HCT116 (cell line): ENCODE results near the gene CDH13. TPM values are rescaled to one million over a fixed set of nuclear protein-coding genes. Genes with fewer than 3 reads are reported as not detected.

Experiments used
- ATAC-seq: fragments of 200-7000 bp; cut with Tn5 transposase; 2 replicates; pipeline ENCODE4 v1.9.1; 2020; ENCODE audit warnings: mild to moderate bottlenecking, moderate library complexity
- BruUV-seq: library from RNA; stranded (reverse); fragments of 400-500 nt; replicated peaks from 2 replicates; lab custom pipeline; 2021; lab: Mats Ljungman, UMichigan
- CTCF ChIA-PET: fragments of 300-600 bp; sonication (Branson Sonifier 250); formaldehyde crosslinking; loops from one replicate; lab custom pipeline; 2021; ENCODE audit warnings: antibody characterized with exemption; lab: Charles Lee
- POLR2A ChIA-PET: fragments of 300-600, 350-600 bp; sonication (Branson Sonifier 250); formaldehyde crosslinking; loops from one replicate; lab custom pipeline; 2021; ENCODE audit warnings: antibody characterized with exemption; lab: Charles Lee
- RAD21 ChIA-PET, 2 experiments: fragments of 300-600 bp; sonication (Branson Sonifier 250); formaldehyde crosslinking; loops; one replicate each; lab custom pipeline; 2023; ENCODE audit warnings: low total read pairs in 2 of 2; ENCODE audit not compliant: uncharacterized antibody in 2 of 2, unreplicated experiment in 2 of 2, low non-redundant PET in 1 of 2; lab: Charles Lee
- DNase-seq: peaks from one replicate; pipeline ENCODE4 v3.0.0-alpha.2; 2010; ENCODE audit warnings: low read depth, low spot score
- H2AFZ ChIP-seq: fragments of 200-600 bp; shearing (Covaris generic), sonication (generic); 2 replicates; pipeline ENCODE4 v1.6.1; 2017; ENCODE audit warnings: low read depth, mixed run types, mixed read lengths, antibody characterized with exemption, low read length; ENCODE audit not compliant: poor library complexity, severe bottlenecking
- H3K27ac ChIP-seq: 2 replicates; pipeline ENCODE4 v1.5.1; 2012; ENCODE audit warnings: low read depth, low read length
- H3K27me3 ChIP-seq: fragments of 200-600 bp; sonication (generic); 2 replicates; pipeline ENCODE4 v1.6.1; 2016; ENCODE audit warnings: mixed run types, low read length, mixed read lengths; ENCODE audit not compliant: insufficient read depth
- H3K36me3 ChIP-seq, 2 experiments: fragments of 200-500 bp in 1 of 2; fragments of 200-600 bp in 1 of 2; sonication (Bioruptor generic) in 1 of 2; sonication (generic) in 1 of 2; 2 replicates each; pipeline versions ENCODE4 v1.5.1 to v1.6.1; 2014 to 2016; ENCODE audit warnings: low read length in 2 of 2, inconsistent platforms in 1 of 2, mixed read lengths in 1 of 2, mixed run types in 1 of 2; ENCODE audit not compliant: insufficient read depth in 2 of 2, control insufficient read depth in 1 of 2
- H3K4me1 ChIP-seq, 2 experiments: fragments of 200-600 bp in 1 of 2; sonication (generic) in 1 of 2; 2 replicates each; pipeline versions ENCODE4 v1.5.1 to v1.6.1; 2012 to 2017; ENCODE audit warnings: low read length in 2 of 2, inconsistent platforms in 1 of 2, mild to moderate bottlenecking in 1 of 2, mixed read lengths in 1 of 2, mixed run types in 1 of 2, moderate library complexity in 1 of 2; ENCODE audit not compliant: insufficient read depth in 2 of 2, control insufficient read depth in 1 of 2
- H3K4me2 ChIP-seq: fragments of 200-600 bp; sonication (generic); 2 replicates; pipeline ENCODE4 v1.6.1; 2017; ENCODE audit warnings: mixed run types, low read length, mixed read lengths
- H3K4me3 ChIP-seq, 2 experiments: fragments of 200-600 bp in 1 of 2; sonication (generic) in 1 of 2; replicated peaks in 1 of 2; 2 replicates each; pipeline ENCODE4 v1.5.1; 2011 to 2016; ENCODE audit warnings: low read length in 2 of 2, control low read depth in 1 of 2, low read depth in 1 of 2, mild to moderate bottlenecking in 1 of 2, mixed read lengths in 1 of 2, mixed run types in 1 of 2
- H3K79me2 ChIP-seq: fragments of 200-600 bp; sonication (generic); 2 replicates; pipeline ENCODE4 v1.6.1; 2017; ENCODE audit warnings: mild to moderate bottlenecking, mixed run types, low read length, moderate library complexity, mixed read lengths; ENCODE audit not compliant: insufficient read depth
- H3K9ac ChIP-seq: fragments of 200-600 bp; sonication (generic); 2 replicates; pipeline ENCODE4 v1.6.1; 2016; ENCODE audit warnings: low read length, mixed read lengths
- H3K9me2 ChIP-seq: fragments of 200-600 bp; sonication (generic), shearing (Covaris generic); 2 replicates; pipeline ENCODE4 v1.6.1; 2017; ENCODE audit warnings: mixed run types, mild to moderate bottlenecking, moderate library complexity; ENCODE audit not compliant: insufficient read depth
- H3K9me3 ChIP-seq, 2 experiments: fragments of 200-500 bp in 1 of 2; fragments of 200-600 bp in 1 of 2; sonication (Bioruptor generic) in 1 of 2; sonication (generic) in 1 of 2; 2 replicates each; pipeline ENCODE4 v1.6.1; 2014 to 2017; ENCODE audit warnings: low read length in 2 of 2, mixed read lengths in 2 of 2, inconsistent platforms in 1 of 2, low read depth in 1 of 2, mild to moderate bottlenecking in 1 of 2, mixed run types in 1 of 2, moderate library complexity in 1 of 2; ENCODE audit not compliant: control insufficient read depth in 1 of 2, insufficient read depth in 1 of 2
- H4K20me1 ChIP-seq: fragments of 200-600 bp; sonication (generic), shearing (Covaris generic); 2 replicates; pipeline ENCODE4 v1.6.1; 2017; ENCODE audit warnings: mixed run types, mild to moderate bottlenecking, moderate library complexity; ENCODE audit not compliant: insufficient read depth
- ATF3 ChIP-seq: IDR thresholded peaks from 2 replicates; pipeline ENCODE4 v1.6.1; 2012
- CBX3 ChIP-seq: IDR thresholded peaks from 2 replicates; pipeline ENCODE4 v1.6.1; 2012; ENCODE audit warnings: low read depth
- EGR1 ChIP-seq: IDR thresholded peaks from 2 replicates; pipeline ENCODE4 v1.6.1; 2012; ENCODE audit warnings: low read depth
- ELF1 ChIP-seq: IDR thresholded peaks from 2 replicates; pipeline ENCODE4 v1.6.1; 2012; ENCODE audit warnings: low read depth, borderline replicate concordance
- POLR2AphosphoS5 ChIP-seq: IDR thresholded peaks from 2 replicates; pipeline ENCODE4 v1.6.1; 2011; ENCODE audit warnings: mild to moderate bottlenecking, low read depth, low read length, moderate library complexity
- intact Hi-C: fragments of 100-400 bp; cut with micrococcal nuclease; formaldehyde crosslinking; loops from 2 replicates; pipeline ENCODE4 v1.10.0; 2022
- total RNA-seq: library from RNA; stranded (reverse); gene quantifications from one replicate; pipeline ENCODE4 v1.2.1, GENCODE V29; 2021; ENCODE audit not compliant: unreplicated experiment

Gene CDH13
- total RNA-seq, 1 experiment from 2014 or later = not detected

GRCh38 chr16:83808573-83809014, 1181.8 kb downstream of the CDH13 start:
- no peaks in the 10 kb centered on the region for H3K9me3 ChIP-seq
- H3K27me3 ChIP-seq = no peaks in the 10 kb centered on the region
- H3K4me2 ChIP-seq = peak overlapping the region; percentile 91
- intact Hi-C loops = no loop called here
- TF ChIP-seq ELF1 (no peak), CBX3 (no peak)
- peaks cover 42% of the 10 kb centered on the region for H3K79me2 ChIP-seq
- H3K27ac ChIP-seq = peak overlapping the region; percentile 80
- no peak for DNase-seq
- H3K4me3 ChIP-seq = peak overlapping the region; percentile 89 to 96
- TSS peak; percentile 69 for BruUV-seq
- no peaks in the 10 kb centered on the region for H4K20me1 ChIP-seq
- H3K9ac ChIP-seq = peak overlapping the region; percentile 78
- ChIA-PET RAD21 (no interaction called here), POLR2A (no interaction called here), CTCF (no interaction called here)
- no peak for ATAC-seq
- H3K9me2 ChIP-seq = no peaks in the 10 kb centered on the region
- H2AFZ ChIP-seq = no peak overlapping the region
- peaks cover 18 to 28% of the 10 kb centered on the region in 2 experiments for H3K4me1 ChIP-seq
- peaks cover 5 to 18% of the 10 kb centered on the region in 2 experiments; a peak in 3 of 4 replicates for H3K36me3 ChIP-seq

GRCh38 chr16:83809092-83809491, 1182.3 kb downstream of the CDH13 start:
- Histone ChIP-seq H3K27ac (no peak overlapping the region; the same call in 1 of the 2 replicates), H3K27me3 (no peaks in the 10 kb centered on the region), H3K79me2 (peaks cover 42% of the 10 kb centered on the region), H3K9ac (peak overlapping the region; percentile 78), H3K36me3 (peaks cover 5 to 18% of the 10 kb centered on the region in 2 experiments; a peak in 3 of 4 replicates)
- no TSS peak for BruUV-seq
- no peak for ATAC-seq
- POLR2A ChIA-PET = interaction anchor here (0.7 kb wide), 1 partner anchor 1110 kb away, joined by 4 read pairs; no protein-coding TSS in a partner anchor
- TF ChIP-seq ATF3 (no peak), POLR2AphosphoS5 (no peak), EGR1 (no peak)
- TF ChIP-seq, all 23 proteins: peak for 0
- intact Hi-C loops = no loop called here
- Histone ChIP-seq H3K4me2 (peak overlapping the region; percentile 91), H3K9me2 (no peaks in the 10 kb centered on the region), H3K4me3 (peak overlapping the region; percentile 89 to 96), H4K20me1 (no peaks in the 10 kb centered on the region), H3K4me1 (peaks cover 18 to 31% of the 10 kb centered on the region in 2 experiments), H3K9me3 (no peaks in the 10 kb centered on the region), H2AFZ (no peak overlapping the region)
- RAD21 ChIA-PET = no interaction called here
- DNase-seq = no peak
- CTCF ChIA-PET = no interaction called here
